Stimulated activated CD8-positive, alpha-beta memory T cell treated with anti-CD3 and anti-CD28 coated beads, Interleukin-2, amount 100 ng/mL, for 1 hour (primary cell): Measurements from ENCODE around the gene PTPRT.

Experiments
- DNase-seq, 2 donors: peaks; one replicate each; pipeline ENCODE4 v3.0.0-alpha.2; 2020; ENCODE audit warnings: low read depth in 2 of 2

The PTPRT gene

GRCh38 chr20:42553374-42553773, 636.3 kb downstream of the PTPRT start:
- no peak for DNase-seq

DNA sequence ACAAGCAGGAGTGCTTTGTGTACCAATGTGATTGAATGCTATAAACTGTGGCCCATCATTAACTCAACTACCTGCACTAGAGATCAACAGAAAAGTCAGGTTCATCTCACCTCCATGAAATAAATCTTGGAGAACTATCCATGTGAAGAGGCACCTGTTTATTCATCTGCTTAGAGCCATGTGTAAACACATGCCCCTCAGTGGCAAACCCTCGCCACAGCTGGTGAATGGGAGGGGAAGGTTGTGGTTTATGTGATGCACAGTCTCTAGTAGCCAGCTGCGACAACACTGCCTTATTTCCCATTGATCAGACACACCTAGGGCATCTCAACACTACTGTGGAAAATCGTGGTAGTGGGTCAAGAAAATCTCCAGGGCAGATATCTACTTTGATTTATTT, 640.2 kb downstream of the PTPRT start:
- DNase-seq = no peak

DNA sequence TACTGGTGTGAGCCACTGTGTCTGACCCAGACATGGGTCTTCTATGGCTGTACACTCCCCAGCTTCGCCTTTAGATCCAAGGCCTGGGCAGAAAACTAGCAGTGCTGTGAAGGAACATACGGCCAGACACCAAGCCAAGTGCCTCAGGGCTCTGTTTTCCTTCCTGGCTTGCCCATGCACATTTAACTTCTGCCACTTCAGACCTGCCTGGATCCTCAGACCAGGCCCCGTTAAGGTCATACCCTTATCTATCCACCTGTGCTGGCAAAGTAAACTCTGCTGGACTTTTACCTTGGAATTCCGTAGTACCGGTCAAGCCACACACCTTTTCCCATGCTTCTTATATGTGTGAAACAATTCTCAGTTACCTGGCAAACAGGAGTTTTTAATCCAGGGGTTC, 644.8 kb downstream of the PTPRT start:
- no peak for DNase-seq

- no peak for DNase-seq
Measured at GRCh38 chr20:42532831-42533230, 656.9 kb downstream of the PTPRT start.

DNA sequence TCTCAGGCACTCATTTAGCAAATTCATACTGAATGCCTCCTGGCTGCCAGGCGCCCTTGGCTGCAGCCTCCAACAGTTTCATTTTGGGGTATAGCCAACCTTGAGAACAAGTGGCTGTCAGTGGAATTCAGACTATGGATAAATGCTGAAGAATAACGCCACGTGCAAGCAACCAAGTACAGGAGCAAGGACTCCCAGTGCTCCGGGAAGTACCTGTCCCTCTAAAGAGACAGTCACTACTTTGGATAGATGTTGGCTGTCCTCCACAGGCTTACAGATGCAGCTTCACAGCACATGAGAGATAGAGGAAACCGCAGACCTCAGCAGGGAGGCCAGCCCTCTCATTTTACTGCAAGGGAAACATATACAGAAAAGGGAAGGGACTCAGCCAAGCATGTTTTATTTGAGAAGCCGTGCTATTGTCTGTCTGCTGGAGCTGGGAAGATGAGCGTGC, 658.2 kb downstream of the PTPRT start:
- no peak for DNase-seq

- DNase-seq = no peak
Measured at GRCh38 chr20:42530855-42531448, 658.8 kb downstream of the PTPRT start.

GRCh38 chr20:42530191-42530590, 659.5 kb downstream of the PTPRT start:
- DNase-seq = no peak

DNA sequence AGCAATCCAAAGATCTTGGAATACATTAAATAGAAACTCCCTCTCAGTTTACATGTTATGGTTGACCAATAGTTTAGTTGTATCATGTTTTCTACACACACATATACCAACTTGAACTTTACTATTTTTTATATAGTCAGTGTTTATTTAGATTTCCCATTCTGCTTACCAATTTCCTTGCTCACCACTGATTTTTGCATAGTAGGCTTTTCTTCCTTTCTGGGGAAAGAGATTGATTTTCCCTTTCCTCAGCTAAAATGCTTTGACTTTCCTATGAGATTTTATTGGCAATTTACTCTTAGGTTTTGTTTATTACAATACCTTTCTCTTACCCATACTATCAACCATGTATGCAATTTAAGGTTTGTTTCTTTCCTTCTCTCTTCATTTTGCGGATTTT, 665.6 kb downstream of the PTPRT start:
- DNase-seq = no peak

GRCh38 chr20:42516692-42517091, 673.0 kb downstream of the PTPRT start:
- DNase-seq = no peak

- no peak for DNase-seq
Measured at GRCh38 chr20:42510686-42511085, 679.0 kb downstream of the PTPRT start.

- DNase-seq = no peak
Measured at GRCh38 chr20:42507874-42508273, 681.8 kb downstream of the PTPRT start.

DNA sequence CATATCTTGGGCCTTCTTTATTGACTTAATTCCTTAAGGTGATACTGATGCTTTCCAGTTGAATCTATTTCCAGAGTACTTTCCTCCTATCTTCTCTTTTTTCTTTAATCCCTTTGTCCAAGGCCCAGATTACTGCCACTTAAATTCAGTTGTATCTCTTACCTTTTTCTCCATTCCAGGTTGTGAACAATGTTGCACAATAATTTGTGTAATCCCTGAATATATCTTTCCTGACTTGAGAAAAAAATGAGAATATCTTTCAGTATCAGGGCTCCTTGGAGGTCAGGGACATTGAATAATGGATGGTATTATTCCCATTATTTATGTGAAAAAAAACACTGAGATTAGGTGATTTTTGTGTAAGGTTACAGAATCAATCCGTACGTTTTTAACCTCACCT, 683.3 kb downstream of the PTPRT start:
- no peak for DNase-seq

- no peak for DNase-seq
Measured at GRCh38 chr20:42502591-42502990, 687.1 kb downstream of the PTPRT start.

DNA sequence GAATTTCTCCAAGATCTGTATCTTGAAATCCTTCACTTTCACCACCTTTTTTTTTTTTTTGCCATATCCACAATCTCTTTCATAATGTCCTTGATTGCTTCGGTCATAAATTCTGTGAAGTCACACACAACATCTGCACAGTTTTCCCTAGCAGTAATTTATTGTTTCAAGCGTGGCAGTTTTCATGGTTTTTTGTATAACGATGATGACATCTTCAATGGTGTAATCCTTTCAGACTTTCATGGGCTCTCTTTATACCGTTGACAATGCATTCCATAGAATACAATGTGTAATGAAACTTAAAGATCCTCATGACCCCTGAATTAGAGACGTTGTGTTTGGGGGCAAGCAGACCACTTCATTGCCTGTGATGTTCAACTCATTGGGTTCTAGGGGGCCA, 693.1 kb downstream of the PTPRT start:
- DNase-seq = no peak

GRCh38 chr20:42494290-42494689, 695.4 kb downstream of the PTPRT start:
- DNase-seq = no peak

DNA sequence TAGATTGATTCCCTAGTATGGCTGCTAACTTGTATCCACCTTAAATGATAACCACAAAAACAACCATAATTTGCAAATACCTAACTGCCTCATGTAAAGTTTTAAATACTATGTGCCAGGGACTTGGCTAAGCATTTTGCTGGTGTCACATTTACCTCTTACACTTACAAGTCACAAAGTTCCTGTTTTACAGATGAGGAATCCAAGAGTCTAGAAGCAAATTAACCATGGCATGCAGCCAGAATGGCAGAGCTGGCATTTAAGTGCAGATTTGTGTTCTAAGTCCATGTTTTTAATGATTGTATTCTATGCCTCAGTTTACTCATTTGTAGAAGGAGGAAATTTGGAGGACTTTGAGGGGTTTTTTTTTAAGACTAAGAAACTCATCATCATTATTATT, 696.7 kb downstream of the PTPRT start:
- DNase-seq = no peak

GRCh38 chr20:42492290-42492689, 697.4 kb downstream of the PTPRT start:
- no peak for DNase-seq

DNA sequence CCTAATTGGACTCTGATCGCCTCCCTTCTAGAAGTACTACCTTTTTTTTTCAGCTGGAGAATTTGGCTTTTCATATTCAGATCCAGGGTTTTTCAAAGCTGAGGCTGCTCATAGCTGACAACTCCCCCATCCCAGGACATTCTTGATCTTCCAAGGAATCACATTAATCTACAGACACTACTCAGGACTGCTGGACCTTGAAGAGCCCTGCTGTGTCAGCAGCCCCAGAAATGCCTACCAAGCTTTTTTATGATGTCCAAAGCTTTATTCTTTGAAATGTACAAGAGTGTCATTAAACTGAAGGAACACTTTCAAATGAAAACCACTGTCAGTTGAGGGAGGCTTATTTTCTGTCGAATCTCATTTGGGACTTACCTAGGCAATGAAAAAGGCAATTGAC, 704.1 kb downstream of the PTPRT start:
- no peak for DNase-seq

DNA sequence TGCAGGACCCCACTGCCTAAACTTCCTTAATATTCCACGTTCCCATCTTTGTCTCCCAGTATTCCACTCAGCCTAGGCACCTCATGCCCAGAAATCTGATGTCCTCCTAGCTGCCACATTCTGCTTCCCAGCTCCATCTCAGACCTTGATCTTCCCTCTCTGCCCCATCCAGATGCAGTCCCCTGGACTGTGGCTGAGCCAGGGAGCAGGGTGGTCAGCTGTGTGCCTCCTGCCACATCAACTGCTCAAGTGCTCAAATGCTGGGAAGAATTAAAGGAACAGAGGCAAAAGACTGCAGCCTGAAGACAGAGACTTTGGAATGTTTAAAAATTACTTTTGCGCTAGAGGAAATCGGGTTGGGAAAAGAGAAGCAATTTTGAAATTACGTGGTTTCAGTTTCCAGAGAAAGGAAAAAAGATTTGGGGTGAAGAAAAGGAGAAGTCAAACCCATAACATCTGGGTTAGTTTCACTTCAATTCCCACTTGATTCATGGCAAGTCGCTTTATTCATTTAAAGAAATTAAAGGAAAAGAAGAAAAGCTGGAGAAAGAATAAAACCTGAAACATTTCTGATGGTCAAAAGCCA, 704.8 kb downstream of the PTPRT start:
- no peak for DNase-seq

GRCh38 chr20:42484335-42484734, 705.4 kb downstream of the PTPRT start:
- no peak for DNase-seq

- DNase-seq = no peak
Measured at GRCh38 chr20:42483730-42484303, 705.9 kb downstream of the PTPRT start.

DNA sequence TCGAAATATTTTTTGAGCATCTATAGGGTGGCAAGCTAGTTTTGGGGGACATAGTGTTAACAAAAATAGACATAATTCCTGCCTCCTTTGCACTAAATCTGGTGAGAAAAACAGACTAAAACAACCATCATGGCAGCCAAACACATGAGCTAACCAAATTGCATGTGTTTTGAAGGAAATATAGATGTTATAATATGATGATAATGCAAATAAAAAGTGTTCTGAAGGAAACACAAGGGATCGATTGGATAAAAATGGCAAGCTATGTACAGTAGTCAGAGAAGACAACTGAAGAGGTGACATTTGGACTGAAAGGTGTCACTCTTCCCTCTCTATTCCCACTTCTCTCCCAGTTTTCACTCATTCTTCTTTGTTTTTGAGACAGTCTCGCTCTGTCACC, 706.9 kb downstream of the PTPRT start:
- no peak for DNase-seq

DNA sequence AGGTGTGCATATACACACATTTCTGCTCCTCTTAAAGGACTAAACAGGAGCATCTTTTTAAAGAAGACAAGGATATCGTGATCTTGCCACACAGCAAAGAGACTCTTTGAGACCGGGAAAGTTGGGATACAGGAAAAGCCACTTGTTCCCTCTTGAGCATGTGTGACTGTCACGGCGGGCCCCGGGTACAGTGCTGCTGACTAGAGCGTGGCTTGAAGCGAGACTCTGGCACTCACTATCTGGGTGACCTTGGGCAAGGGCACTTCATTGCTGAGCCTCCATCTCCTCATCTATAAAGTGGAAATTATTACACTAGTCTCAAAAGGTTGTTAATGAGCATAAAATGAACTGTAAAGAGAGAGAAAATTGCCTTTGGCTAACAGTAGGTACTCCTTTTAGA, 713.9 kb downstream of the PTPRT start:
- no peak for DNase-seq

GRCh38 chr20:42474646-42475045, 715.1 kb downstream of the PTPRT start:
- DNase-seq = no peak
